Osteoblast (primary cell): ENCODE results near the gene CHN1. TPM values are rescaled to one million over a fixed set of nuclear protein-coding genes. Genes with fewer than 3 reads are reported as not detected.

Source experiments
- DNase-seq: peaks from one replicate; pipeline ENCODE4 v3.0.0; 2011; ENCODE audit warnings: low spot score, mixed read lengths; ENCODE audit not compliant: insufficient read length; ENCODE audit errors: missing footprints
- H2AFZ ChIP-seq: 2 replicates; pipeline ENCODE4 v1.6.0; 2011; ENCODE audit warnings: mild to moderate bottlenecking, low read length
- H3K27ac ChIP-seq: 2 replicates; pipeline ENCODE4 v1.5.1; 2011; ENCODE audit warnings: mild to moderate bottlenecking, low read depth, low read length, moderate library complexity
- H3K27me3 ChIP-seq: 2 replicates; pipeline ENCODE4 v1.6.0; 2012; ENCODE audit warnings: mild to moderate bottlenecking, control low read depth, inconsistent platforms, low read length, moderate library complexity; ENCODE audit not compliant: insufficient read depth
- H3K36me3 ChIP-seq: 2 replicates; pipeline ENCODE4 v1.5.1; 2011; ENCODE audit warnings: mild to moderate bottlenecking, low read length, control low read depth, moderate library complexity; ENCODE audit not compliant: insufficient read depth
- H3K4me1 ChIP-seq: 2 replicates; pipeline ENCODE4 v1.5.1; 2011; ENCODE audit warnings: mild to moderate bottlenecking, low read length, control low read depth, moderate library complexity; ENCODE audit not compliant: insufficient read depth
- H3K4me2 ChIP-seq: 2 replicates; pipeline ENCODE4 v1.6.0; 2011; ENCODE audit warnings: mild to moderate bottlenecking, low read length; ENCODE audit not compliant: insufficient read depth
- H3K4me3 ChIP-seq: fragments of 200-600 bp; sonication (generic); 3 replicates; pipeline ENCODE4 v1.5.1; 2012; ENCODE audit warnings: mild to moderate bottlenecking, low read length, inconsistent platforms; ENCODE audit not compliant: insufficient read depth
- H3K79me2 ChIP-seq: 2 replicates; pipeline ENCODE4 v1.6.0; 2012; ENCODE audit warnings: mild to moderate bottlenecking, low read length, control low read depth, inconsistent platforms; ENCODE audit not compliant: insufficient read depth
- H3K9me3 ChIP-seq: 2 replicates; pipeline ENCODE4 v1.5.1; 2011; ENCODE audit warnings: low read depth, low read length, control low read depth
- H4K20me1 ChIP-seq: 2 replicates; pipeline ENCODE4 v1.6.0; 2012; ENCODE audit warnings: mild to moderate bottlenecking, low read length, control low read depth; ENCODE audit not compliant: insufficient read depth
- total RNA-seq: library from RNA; depleted of rRNA; stranded (reverse); fragments of >200 nt; gene quantifications from 2 replicates; pipeline ENCODE4 v1.2.3, GENCODE V29; 2012
- TF ChIP-seq, protein P1 (sequence below): IDR thresholded peaks from 2 replicates; pipeline ENCODE4 v1.5.1; 2011; ENCODE audit warnings: mild to moderate bottlenecking, low read depth, low read length, moderate library complexity; ENCODE audit errors: extremely low read depth

CHN1 gene
- total RNA-seq, 1 donor, result 33.7 TPM

DNA sequence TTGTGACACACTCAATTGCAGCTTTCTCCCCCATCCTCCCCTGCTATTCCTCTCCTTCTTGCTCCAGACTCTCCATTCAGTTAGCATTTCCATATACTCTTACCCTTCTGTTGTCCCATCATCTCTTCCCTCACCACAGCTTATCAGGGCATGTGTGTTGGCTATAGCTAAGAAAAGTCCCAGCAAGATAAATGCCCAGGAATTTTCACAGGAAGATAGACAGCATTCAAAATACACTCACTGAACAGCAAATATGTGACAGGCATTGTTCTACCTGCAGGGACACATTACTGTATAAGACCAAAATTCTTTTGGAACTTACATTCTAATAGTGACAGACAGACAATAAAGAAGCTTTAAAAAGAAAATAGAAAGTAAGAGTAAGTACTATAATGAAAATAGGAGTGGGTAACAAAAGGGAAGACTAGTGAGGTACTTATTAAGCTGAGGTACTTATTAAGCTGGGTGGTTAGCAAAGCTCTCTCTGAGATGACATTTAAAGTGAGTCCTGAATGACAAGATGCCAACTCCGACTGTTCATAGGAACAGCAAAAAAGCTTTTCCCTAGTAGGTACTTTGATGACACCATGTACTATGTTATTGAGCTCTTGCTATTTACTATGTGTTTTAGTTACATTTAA is 86.2 kb downstream of the CHN1 start:
- H3K4me1 ChIP-seq, result no peaks in the 10 kb centered on the region
- DNase-seq, result no peak
- no peak overlapping the region for H3K4me3 ChIP-seq
- no peak overlapping the region for H3K27ac ChIP-seq
- H4K20me1 ChIP-seq, result no peaks in the 10 kb centered on the region
- H3K36me3 ChIP-seq, result no peaks in the 10 kb centered on the region
- H3K27me3 ChIP-seq, result no peaks in the 10 kb centered on the region
- no peak overlapping the region for H2AFZ ChIP-seq
- H3K4me2 ChIP-seq, result no peak overlapping the region
- no peaks in the 10 kb centered on the region for H3K79me2 ChIP-seq
- TF ChIP-seq, protein P1, sequence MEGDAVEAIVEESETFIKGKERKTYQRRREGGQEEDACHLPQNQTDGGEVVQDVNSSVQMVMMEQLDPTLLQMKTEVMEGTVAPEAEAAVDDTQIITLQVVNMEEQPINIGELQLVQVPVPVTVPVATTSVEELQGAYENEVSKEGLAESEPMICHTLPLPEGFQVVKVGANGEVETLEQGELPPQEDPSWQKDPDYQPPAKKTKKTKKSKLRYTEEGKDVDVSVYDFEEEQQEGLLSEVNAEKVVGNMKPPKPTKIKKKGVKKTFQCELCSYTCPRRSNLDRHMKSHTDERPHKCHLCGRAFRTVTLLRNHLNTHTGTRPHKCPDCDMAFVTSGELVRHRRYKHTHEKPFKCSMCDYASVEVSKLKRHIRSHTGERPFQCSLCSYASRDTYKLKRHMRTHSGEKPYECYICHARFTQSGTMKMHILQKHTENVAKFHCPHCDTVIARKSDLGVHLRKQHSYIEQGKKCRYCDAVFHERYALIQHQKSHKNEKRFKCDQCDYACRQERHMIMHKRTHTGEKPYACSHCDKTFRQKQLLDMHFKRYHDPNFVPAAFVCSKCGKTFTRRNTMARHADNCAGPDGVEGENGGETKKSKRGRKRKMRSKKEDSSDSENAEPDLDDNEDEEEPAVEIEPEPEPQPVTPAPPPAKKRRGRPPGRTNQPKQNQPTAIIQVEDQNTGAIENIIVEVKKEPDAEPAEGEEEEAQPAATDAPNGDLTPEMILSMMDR, result no peak
- H3K9me3 ChIP-seq, result no peaks in the 10 kb centered on the region

DNA sequence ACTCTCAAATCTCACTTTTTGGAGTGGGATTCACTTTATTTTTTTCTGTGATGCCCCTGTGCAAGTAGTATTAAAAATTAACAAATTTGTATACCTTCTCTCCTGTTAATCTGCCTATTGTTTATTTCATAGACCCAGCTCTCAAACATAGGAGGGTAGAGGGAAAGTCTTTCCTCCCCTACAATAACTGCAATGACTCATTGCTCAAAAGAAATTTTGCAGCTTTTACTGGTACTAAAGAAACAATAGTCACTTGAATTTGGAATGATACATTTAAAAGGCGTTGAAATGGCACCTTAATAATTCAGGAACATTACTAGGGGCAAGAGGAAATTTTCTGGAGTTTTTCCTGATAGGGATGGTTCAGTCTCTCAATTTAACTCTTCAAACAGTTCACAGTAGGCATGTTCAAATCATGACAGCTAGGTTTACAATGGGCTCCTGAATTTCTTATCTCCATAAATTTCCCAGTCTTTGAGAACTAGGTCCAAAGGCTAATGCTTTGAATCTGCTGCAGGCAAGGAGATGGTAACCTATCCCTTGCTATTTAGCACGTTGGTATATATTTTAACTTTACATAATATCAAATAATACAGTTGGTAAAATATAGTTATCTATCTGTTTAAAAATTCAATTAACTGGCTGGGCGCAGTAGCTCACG is 88.8 kb downstream of the CHN1 start:
- Histone ChIP-seq H2AFZ (no peak overlapping the region), H3K27ac (no peak overlapping the region), H3K9me3 (no peaks in the 10 kb centered on the region), H3K4me3 (no peak overlapping the region), H3K36me3 (no peaks in the 10 kb centered on the region), H3K79me2 (no peaks in the 10 kb centered on the region), H3K4me1 (no peaks in the 10 kb centered on the region), H3K27me3 (no peaks in the 10 kb centered on the region), H3K4me2 (no peak overlapping the region), H4K20me1 (no peaks in the 10 kb centered on the region)
- TF ChIP-seq, protein P1, result no peak
- peak; percentile 3 for DNase-seq

DNA sequence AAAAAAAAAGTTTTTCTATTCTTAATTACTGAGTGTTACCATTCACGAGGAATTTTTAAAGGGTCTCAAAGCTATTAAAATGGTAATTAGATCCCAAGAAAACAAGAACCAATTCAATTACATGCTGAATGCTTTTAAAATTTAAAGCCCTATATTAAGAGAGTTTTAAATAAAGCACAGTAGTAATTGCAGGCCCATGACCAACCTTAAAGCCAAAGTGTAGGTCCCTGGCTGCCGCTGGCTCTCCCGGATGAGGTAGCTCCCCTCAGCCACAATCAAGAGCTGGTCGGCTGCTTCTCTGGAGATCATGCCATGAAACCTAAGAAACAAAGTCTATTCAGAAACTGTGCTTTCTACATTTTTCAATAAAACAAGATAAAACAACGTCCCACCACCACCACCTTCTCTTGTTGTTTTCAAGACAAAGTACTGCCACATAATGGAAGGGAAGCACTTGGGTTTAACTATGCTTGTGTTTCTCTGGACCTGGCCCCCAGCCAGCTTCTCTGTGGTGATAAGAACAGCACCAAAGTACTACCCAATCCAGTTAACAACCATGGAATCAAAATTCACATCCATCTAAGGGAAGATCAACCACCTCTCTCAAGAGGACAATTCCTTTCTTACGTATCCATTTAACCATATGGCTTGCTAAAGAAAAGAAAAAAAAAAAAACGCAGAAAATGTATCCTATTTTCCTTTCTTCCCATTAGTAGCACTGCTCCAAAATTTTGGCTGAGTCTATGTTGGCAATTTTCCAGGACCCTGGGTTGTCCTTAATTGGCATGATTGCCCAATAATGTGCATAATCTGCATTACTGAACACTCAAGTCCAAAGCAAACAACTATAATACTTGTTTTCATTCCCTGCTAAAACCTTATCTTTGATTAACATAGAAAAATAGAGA is 90.1 kb downstream of the CHN1 start:
- no peak overlapping the region for H3K4me3 ChIP-seq
- no peak overlapping the region for H3K27ac ChIP-seq
- H2AFZ ChIP-seq, result no peak overlapping the region
- H3K36me3 ChIP-seq, result no peaks in the 10 kb centered on the region
- TF ChIP-seq, protein P1, result no peak
- H3K79me2 ChIP-seq, result no peaks in the 10 kb centered on the region
- H3K27me3 ChIP-seq, result no peaks in the 10 kb centered on the region
- no peaks in the 10 kb centered on the region for H3K9me3 ChIP-seq
- DNase-seq, result peak; percentile 3
- no peaks in the 10 kb centered on the region for H3K4me1 ChIP-seq
- no peaks in the 10 kb centered on the region for H4K20me1 ChIP-seq
- no peak overlapping the region for H3K4me2 ChIP-seq

DNA sequence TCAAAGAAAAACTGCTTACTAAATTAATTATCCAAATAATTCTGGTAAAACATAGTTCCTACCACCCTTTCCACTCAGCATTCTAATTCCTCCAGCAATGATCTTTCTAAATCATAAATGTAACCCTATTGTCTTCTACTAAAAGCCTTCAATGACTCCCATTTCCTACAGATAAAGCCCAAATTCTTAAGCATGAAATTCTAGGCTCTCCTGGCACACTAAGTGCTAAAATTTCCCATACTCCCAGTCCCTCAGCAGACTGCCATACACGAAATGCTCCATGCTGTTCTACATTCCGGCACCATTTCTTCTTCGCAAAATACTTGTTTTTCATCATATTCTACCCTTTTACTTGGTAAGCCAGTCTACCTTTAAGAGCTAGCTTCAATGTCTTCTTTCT is 96.9 kb downstream of the CHN1 start:
- peak; percentile 39 for DNase-seq
- no peak overlapping the region for H2AFZ ChIP-seq
- no peak overlapping the region for H3K4me3 ChIP-seq
- H3K9me3 ChIP-seq, result no peaks in the 10 kb centered on the region
- H3K36me3 ChIP-seq, result no peaks in the 10 kb centered on the region
- no peaks in the 10 kb centered on the region for H3K4me1 ChIP-seq
- H3K4me2 ChIP-seq, result no peak overlapping the region
- H3K27me3 ChIP-seq, result no peaks in the 10 kb centered on the region
- TF ChIP-seq, protein P1, result no peak
- H3K79me2 ChIP-seq, result no peaks in the 10 kb centered on the region
- no peak overlapping the region for H3K27ac ChIP-seq
- H4K20me1 ChIP-seq, result no peaks in the 10 kb centered on the region
